ENCODE results near the gene ZNF256. TPM values are rescaled to one million over a fixed set of nuclear protein-coding genes. Genes with fewer than 3 reads are reported as not detected.

Gene ZNF256
- total and polyA plus RNA-seq, 10 of the 15 experiments (the other 5 are each of a cell fraction or from before 2014, with no cell fraction given) = 1.0 to 7.5 (median 4.3) TPM

- H3K9ac ChIP-seq (ENCODE audit: control insufficient read depth, insufficient read depth, low read length) = peak overlapping the region; percentile 84
- H3K27me3 ChIP-seq (replicated peaks in 1 of 2; ENCODE audit: control insufficient read depth in 2 of 2, insufficient read depth in 2 of 2, low read length in 1 of 2) = no peaks in the 10 kb centered on the region
- SMC1A ChIA-PET (ENCODE audit: uncharacterized antibody, unreplicated experiment) = no interaction called here
- H3K4me1 ChIP-seq (ENCODE audit: control insufficient read depth, insufficient read depth, low read length) = no peaks in the 10 kb centered on the region
- H3K4me3 ChIP-seq = peak overlapping the region; percentile 84
- H3K27ac ChIP-seq (ENCODE audit: control insufficient read depth, insufficient read depth) = peak overlapping the region; percentile 73
- no peak for TF ChIP-seq CBX3 (IDR thresholded peaks at IDR 0.05; ENCODE audit: borderline replicate concordance, low read depth)
- peak overlapping the region; percentile 76 for H3K4me2 ChIP-seq (ENCODE audit: control insufficient read depth, insufficient read depth)
- H3K9me3 ChIP-seq (replicated peaks; ENCODE audit: control insufficient read depth, insufficient read depth, low read length) = peaks cover 30% of the 10 kb centered on the region
- WGBS (ENCODE audit: insufficient coverage, insufficient replicate concordance, low lambda C conversion rate, missing lambda C conversion rate) = 17% methylated on average over 17 of the region's 18 CpGs
- ATAC-seq (peak; percentile 43), FAIRE-seq (no peak), DNase-seq (ENCODE audit: low read depth, low spot score) (no peak)
- CTCF ChIA-PET = no interaction called here
- RAD21 ChIA-PET (ENCODE audit: unreplicated experiment) = no interaction called here
- intact Hi-C loops (cut with micrococcal nuclease; ENCODE audit: unreplicated experiment) (no loop called here), in situ Hi-C loops (cut with MboI) (no loop called here)
- POLR2A ChIA-PET = no interaction called here
- no peaks in the 10 kb centered on the region for H4K20me1 ChIP-seq (ENCODE audit: control insufficient read depth, insufficient read depth)
- peaks cover 5 to 6% of the 10 kb centered on the region in 2 experiments; a peak in 3 of 4 replicates for H3K36me3 ChIP-seq (ENCODE audit: control insufficient read depth in 2 of 2, insufficient read depth in 2 of 2, low read length in 1 of 2)
- peaks cover 10% of the 10 kb centered on the region for H3K79me2 ChIP-seq (ENCODE audit: control insufficient read depth, insufficient read depth, low read length)
- no TSS peak for BruUV-seq (replicated peaks)
- peak overlapping the region; percentile 85 for H2AFZ ChIP-seq (ENCODE audit: control insufficient read depth, low read depth, low read length)
Measured at GRCh38 chr19:57947088-57947418, 453 bp downstream of the ZNF256 start.

- Histone ChIP-seq H3K4me1 (ENCODE audit: control insufficient read depth, insufficient read depth, low read length) (no peaks in the 10 kb centered on the region), H3K4me3 (peak overlapping the region; percentile 84), H4K20me1 (ENCODE audit: control insufficient read depth, insufficient read depth) (no peaks in the 10 kb centered on the region), H3K27me3 (replicated peaks in 1 of 2; ENCODE audit: control insufficient read depth in 2 of 2, insufficient read depth in 2 of 2, low read length in 1 of 2) (no peaks in the 10 kb centered on the region), H3K9ac (ENCODE audit: control insufficient read depth, insufficient read depth, low read length) (no peak overlapping the region), H3K79me2 (ENCODE audit: control insufficient read depth, insufficient read depth, low read length) (peaks cover 10% of the 10 kb centered on the region), H3K4me2 (ENCODE audit: control insufficient read depth, insufficient read depth) (peak overlapping the region; percentile 76), H3K27ac (ENCODE audit: control insufficient read depth, insufficient read depth) (no peak overlapping the region), H2AFZ (ENCODE audit: control insufficient read depth, low read depth, low read length) (no peak overlapping the region), H3K36me3 (ENCODE audit: control insufficient read depth in 2 of 2, insufficient read depth in 2 of 2, low read length in 1 of 2) (peaks cover 8 to 11% of the 10 kb centered on the region in 2 experiments), H3K9me3 (replicated peaks; ENCODE audit: control insufficient read depth, insufficient read depth, low read length) (peaks cover 37% of the 10 kb centered on the region)
- POLR2A ChIA-PET = interaction anchor here (0.5 kb wide), 1 partner anchor 648 kb away, joined by 3 read pairs; no protein-coding TSS in a partner anchor
- RAD21 ChIA-PET (ENCODE audit: unreplicated experiment) = no interaction called here
- no peak for FAIRE-seq
- CTCF ChIA-PET = no interaction called here
- no peak for DNase-seq (ENCODE audit: low read depth, low spot score)
- intact Hi-C loops (cut with micrococcal nuclease; ENCODE audit: unreplicated experiment) (no loop called here), in situ Hi-C loops (cut with MboI) (no loop called here)
- WGBS (ENCODE audit: insufficient coverage, insufficient replicate concordance, low lambda C conversion rate, missing lambda C conversion rate) = 67% methylated on average over 2 of the region's 2 CpGs
- SMC1A ChIA-PET (ENCODE audit: uncharacterized antibody, unreplicated experiment) = no interaction called here
- no peak for ATAC-seq
- BruUV-seq (replicated peaks) = no TSS peak
- no peak for TF ChIP-seq ZNF207 (IDR thresholded peaks at IDR 0.05; ENCODE audit: borderline replicate concordance)
- no peak for TF ChIP-seq ZBTB33 (IDR thresholded peaks at IDR 0.05)
- TF ChIP-seq CREM (IDR thresholded peaks at IDR 0.05; ENCODE audit: low read depth) = no peak
- TF ChIP-seq BACH1 (IDR thresholded peaks at IDR 0.05; ENCODE audit: borderline replicate concordance) = no peak
- no peak for TF ChIP-seq SKIL (IDR thresholded peaks at IDR 0.05; ENCODE audit: low read depth, poor library complexity, severe bottlenecking)
- no peak for TF ChIP-seq ZNF687 (IDR thresholded peaks at IDR 0.05)
- TF ChIP-seq MTA2 (IDR thresholded peaks at IDR 0.05; ENCODE audit: low read depth) = no peak
- no peak for TF ChIP-seq BRCA1 (IDR thresholded peaks at IDR 0.05; ENCODE audit: low read depth, low read length)
- no peak for TF ChIP-seq EED (IDR thresholded peaks at IDR 0.05; ENCODE audit: low read depth)
Measured at GRCh38 chr19:57946316-57946715, 1.2 kb downstream of the ZNF256 start.
